ENCODE measurements around the gene COL4A1.
A peak's percentile ranks its signal among the peaks of the same experiment; 100 is the strongest.

Gene COL4A1

DNA sequence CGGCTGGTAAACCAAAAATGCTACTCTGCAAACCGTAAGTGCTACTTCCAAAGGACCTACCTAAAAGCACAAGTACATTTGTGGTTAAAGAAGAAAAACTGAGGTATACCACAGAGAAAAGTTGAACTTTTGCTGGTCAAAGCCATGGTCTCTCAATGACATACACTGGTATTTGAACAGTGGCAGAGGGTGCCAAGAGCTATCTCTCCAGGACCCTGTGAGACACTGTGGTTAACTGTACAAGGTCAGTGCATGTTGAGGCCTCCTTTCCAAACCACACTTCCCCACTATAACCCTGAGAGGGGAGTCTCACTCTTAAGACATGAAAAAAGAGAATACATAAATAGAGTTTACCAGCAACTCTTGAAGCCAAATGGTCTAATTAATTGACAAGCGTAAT lies 49.5 kb downstream of the COL4A1 start:
- DNase-seq (ENCODE audit: low spot score) = no peak
- no peak overlapping the region for H3K4ac ChIP-seq (ENCODE audit: low read length)
- H2BK120ac ChIP-seq (ENCODE audit: low read depth, low read length) = no peak overlapping the region
- no peak overlapping the region for H4K91ac ChIP-seq (ENCODE audit: low read depth, low read length, poor library complexity)
- no peak overlapping the region for H2AFZ ChIP-seq (ENCODE audit: low read length)
- no peak overlapping the region for H2BK15ac ChIP-seq (ENCODE audit: low read length)
- H2BK12ac ChIP-seq (ENCODE audit: low read length) = no peak overlapping the region
- no peak overlapping the region for H3K4me2 ChIP-seq (ENCODE audit: insufficient read depth, low read length, poor library complexity, severe bottlenecking)
- no peak overlapping the region for H3K23ac ChIP-seq (ENCODE audit: low read depth, low read length, poor library complexity)
- no peak overlapping the region for H4K8ac ChIP-seq (ENCODE audit: low read depth, low read length)
- no peak overlapping the region for H2AK5ac ChIP-seq (ENCODE audit: low read depth, low read length)
- H3K9ac ChIP-seq (ENCODE audit: low read depth, low read length, poor library complexity) = no peak overlapping the region
- H3K14ac ChIP-seq (ENCODE audit: low read length) = no peak overlapping the region
- H3K27me3 ChIP-seq (ENCODE audit: control insufficient read depth in 3 of 3, insufficient read depth in 3 of 3, low read depth in 1 of 3, low read length in 3 of 3) = no peaks in the 10 kb centered on the region
- no peak overlapping the region for H3K4me3 ChIP-seq (ENCODE audit: low read length in 2 of 2)
- peaks cover 0 to 1% of the 10 kb centered on the region in 2 donors for H3K36me3 ChIP-seq (replicated peaks in 1 of 2; ENCODE audit: control insufficient read depth in 2 of 2, insufficient read depth in 2 of 2, low read length in 2 of 2)
- H3K9me3 ChIP-seq (replicated peaks in 1 of 2; ENCODE audit: control insufficient read depth in 2 of 2, insufficient read depth in 1 of 2, low read depth in 1 of 2, low read length in 2 of 2) = peaks cover 0 to 2% of the 10 kb centered on the region in 2 donors
- H3K79me1 ChIP-seq (ENCODE audit: low read depth, low read length) = peaks cover 3% of the 10 kb centered on the region
- no CpG with 5 or more reads among the region's 3 CpGs for WGBS, 2 donors (ENCODE audit: extremely low coverage in 2 of 2, insufficient read length in 2 of 2, insufficient replicate concordance in 1 of 2)
- H2BK5ac ChIP-seq (ENCODE audit: low read length) = no peak overlapping the region
- H3K18ac ChIP-seq (ENCODE audit: low read length) = no peak overlapping the region
- H3K27ac ChIP-seq (replicated peaks; ENCODE audit: low read length) = no peak overlapping the region
- H3K4me1 ChIP-seq (ENCODE audit: control insufficient read depth in 2 of 2, insufficient read depth in 1 of 2, low read depth in 1 of 2, low read length in 2 of 2) = peaks cover 4 to 10% of the 10 kb centered on the region in 2 donors

- no peak for DNase-seq (ENCODE audit: low spot score)
- no CpG with 5 or more reads among the region's 18 CpGs for WGBS, 2 donors (ENCODE audit: extremely low coverage in 2 of 2, insufficient read length in 2 of 2, insufficient replicate concordance in 1 of 2)
- Histone ChIP-seq H4K8ac (ENCODE audit: low read depth, low read length) (no peak overlapping the region), H4K91ac (ENCODE audit: low read depth, low read length, poor library complexity) (no peak overlapping the region), H2BK5ac (ENCODE audit: low read length) (no peak overlapping the region), H3K23ac (ENCODE audit: low read depth, low read length, poor library complexity) (no peak overlapping the region), H2AFZ (ENCODE audit: low read length) (no peak overlapping the region), H3K79me1 (ENCODE audit: low read depth, low read length) (peaks cover 1% of the 10 kb centered on the region), H2BK120ac (ENCODE audit: low read depth, low read length) (no peak overlapping the region), H3K4ac (ENCODE audit: low read length) (no peak overlapping the region), H3K4me3 (ENCODE audit: low read length in 2 of 2) (no peak overlapping the region), H3K9ac (ENCODE audit: low read depth, low read length, poor library complexity) (no peak overlapping the region), H2AK5ac (ENCODE audit: low read depth, low read length) (no peak overlapping the region), H3K9me3 (replicated peaks in 1 of 2; ENCODE audit: control insufficient read depth in 2 of 2, insufficient read depth in 1 of 2, low read depth in 1 of 2, low read length in 2 of 2) (peaks cover 0 to 2% of the 10 kb centered on the region in 2 donors), H3K14ac (ENCODE audit: low read length) (no peak overlapping the region), H3K27ac (replicated peaks; ENCODE audit: low read length) (no peak overlapping the region), H2BK15ac (ENCODE audit: low read length) (no peak overlapping the region), H2BK12ac (ENCODE audit: low read length) (no peak overlapping the region), H3K18ac (ENCODE audit: low read length) (no peak overlapping the region), H3K4me1 (ENCODE audit: control insufficient read depth in 2 of 2, insufficient read depth in 1 of 2, low read depth in 1 of 2, low read length in 2 of 2) (peaks cover 0 to 1% of the 10 kb centered on the region in 2 donors), H3K36me3 (replicated peaks in 1 of 2; ENCODE audit: control insufficient read depth in 2 of 2, insufficient read depth in 2 of 2, low read length in 2 of 2) (peaks cover 0 to 1% of the 10 kb centered on the region in 2 donors), H3K4me2 (ENCODE audit: insufficient read depth, low read length, poor library complexity, severe bottlenecking) (no peak overlapping the region), H3K27me3 (ENCODE audit: control insufficient read depth in 3 of 3, insufficient read depth in 3 of 3, low read depth in 1 of 3, low read length in 3 of 3) (no peaks in the 10 kb centered on the region)
These were observed 50.6 kb downstream of the COL4A1 start for GRCh38 chr13:110256126-110256905.

DNA sequence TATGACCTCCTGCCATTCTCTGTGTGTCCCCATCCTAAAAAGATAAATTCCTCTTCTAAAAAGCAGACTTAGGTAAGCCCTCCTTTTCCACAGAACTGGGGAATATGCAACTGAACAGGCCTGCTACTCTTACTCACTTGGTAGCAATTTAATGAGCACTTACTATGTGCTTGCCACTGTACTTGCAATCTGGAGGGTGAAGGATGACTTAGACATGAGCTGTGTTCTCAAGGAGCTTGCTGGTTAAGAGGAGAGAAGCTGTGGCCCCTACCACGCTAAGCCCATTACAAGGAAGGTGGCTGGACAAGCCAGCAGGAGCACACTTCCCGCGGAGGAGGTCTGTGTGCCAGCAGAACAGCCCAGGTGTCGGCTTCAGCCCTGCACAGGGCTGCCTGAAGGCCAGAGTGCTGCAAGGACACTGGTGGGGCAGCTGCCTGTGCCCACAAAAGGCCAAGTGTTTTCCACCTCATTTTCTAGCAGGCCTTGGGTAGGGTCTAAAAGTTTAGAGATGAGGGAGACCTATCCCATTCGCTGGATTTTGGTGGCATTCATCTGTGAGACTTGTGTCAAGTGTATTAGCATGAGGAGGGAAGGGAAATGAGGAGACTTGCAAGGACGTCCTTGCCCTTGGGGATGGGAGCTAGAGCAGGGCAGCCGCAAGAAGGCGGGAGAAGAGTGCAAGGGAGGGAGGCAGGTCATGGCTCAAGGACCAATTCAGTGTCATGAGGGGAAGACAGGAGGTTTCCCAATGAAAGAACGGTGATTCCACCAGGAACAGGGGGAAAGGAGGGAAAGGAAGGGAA lies 52.0 kb downstream of the COL4A1 start:
- no peak overlapping the region for H4K91ac ChIP-seq (ENCODE audit: low read depth, low read length, poor library complexity)
- H3K23ac ChIP-seq (ENCODE audit: low read depth, low read length, poor library complexity) = peak overlapping the region; percentile 70
- no peak overlapping the region for H3K14ac ChIP-seq (ENCODE audit: low read length)
- no peaks in the 10 kb centered on the region for H3K27me3 ChIP-seq (ENCODE audit: control insufficient read depth in 3 of 3, insufficient read depth in 3 of 3, low read depth in 1 of 3, low read length in 3 of 3)
- H2AK5ac ChIP-seq (ENCODE audit: low read depth, low read length) = no peak overlapping the region
- no peaks in the 10 kb centered on the region for H3K9me3 ChIP-seq (replicated peaks in 1 of 2; ENCODE audit: control insufficient read depth in 2 of 2, insufficient read depth in 1 of 2, low read depth in 1 of 2, low read length in 2 of 2)
- no peak overlapping the region for H3K18ac ChIP-seq (ENCODE audit: low read length)
- no peak overlapping the region for H3K27ac ChIP-seq (replicated peaks; ENCODE audit: low read length)
- H3K79me1 ChIP-seq (ENCODE audit: low read depth, low read length) = peaks cover 3% of the 10 kb centered on the region
- no peak overlapping the region for H3K4me2 ChIP-seq (ENCODE audit: insufficient read depth, low read length, poor library complexity, severe bottlenecking)
- H3K4me3 ChIP-seq (ENCODE audit: low read length in 2 of 2) = peak overlapping the region in 1 of 2 donors; percentile 49
- no peaks in the 10 kb centered on the region for H3K36me3 ChIP-seq (replicated peaks in 1 of 2; ENCODE audit: control insufficient read depth in 2 of 2, insufficient read depth in 2 of 2, low read length in 2 of 2)
- peaks cover 0 to 5% of the 10 kb centered on the region in 2 donors for H3K4me1 ChIP-seq (ENCODE audit: control insufficient read depth in 2 of 2, insufficient read depth in 1 of 2, low read depth in 1 of 2, low read length in 2 of 2)
- H2BK120ac ChIP-seq (ENCODE audit: low read depth, low read length) = no peak overlapping the region
- H2BK15ac ChIP-seq (ENCODE audit: low read length) = no peak overlapping the region
- H2BK12ac ChIP-seq (ENCODE audit: low read length) = no peak overlapping the region
- H2AFZ ChIP-seq (ENCODE audit: low read length) = no peak overlapping the region
- H4K8ac ChIP-seq (ENCODE audit: low read depth, low read length) = no peak overlapping the region
- DNase-seq (ENCODE audit: low spot score) = no peak
- H3K9ac ChIP-seq (ENCODE audit: low read depth, low read length, poor library complexity) = no peak overlapping the region
- no peak overlapping the region for H3K4ac ChIP-seq (ENCODE audit: low read length)
- H2BK5ac ChIP-seq (ENCODE audit: low read length) = no peak overlapping the region
- no CpG with 5 or more reads among the region's 9 CpGs for WGBS, 2 donors (ENCODE audit: extremely low coverage in 2 of 2, insufficient read length in 2 of 2, insufficient replicate concordance in 1 of 2)

GRCh38 chr13:110254151-110254679 lies 52.7 kb downstream of the COL4A1 start:
- H3K79me1 ChIP-seq (ENCODE audit: low read depth, low read length) = peaks cover 3% of the 10 kb centered on the region
- H3K27me3 ChIP-seq (ENCODE audit: control insufficient read depth in 3 of 3, insufficient read depth in 3 of 3, low read depth in 1 of 3, low read length in 3 of 3) = no peaks in the 10 kb centered on the region
- H3K4me3 ChIP-seq (ENCODE audit: low read length in 2 of 2) = no peak overlapping the region
- H2AK5ac ChIP-seq (ENCODE audit: low read depth, low read length) = no peak overlapping the region
- H2BK120ac ChIP-seq (ENCODE audit: low read depth, low read length) = no peak overlapping the region
- no peaks in the 10 kb centered on the region for H3K9me3 ChIP-seq (replicated peaks in 1 of 2; ENCODE audit: control insufficient read depth in 2 of 2, insufficient read depth in 1 of 2, low read depth in 1 of 2, low read length in 2 of 2)
- H2BK5ac ChIP-seq (ENCODE audit: low read length) = no peak overlapping the region
- no peak overlapping the region for H3K23ac ChIP-seq (ENCODE audit: low read depth, low read length, poor library complexity)
- no CpG with 5 or more reads among the region's 7 CpGs for WGBS, 2 donors (ENCODE audit: extremely low coverage in 2 of 2, insufficient read length in 2 of 2, insufficient replicate concordance in 1 of 2)
- no peak overlapping the region for H2AFZ ChIP-seq (ENCODE audit: low read length)
- H3K4me1 ChIP-seq (ENCODE audit: control insufficient read depth in 2 of 2, insufficient read depth in 1 of 2, low read depth in 1 of 2, low read length in 2 of 2) = peaks cover 0 to 5% of the 10 kb centered on the region in 2 donors
- no peak overlapping the region for H4K91ac ChIP-seq (ENCODE audit: low read depth, low read length, poor library complexity)
- no peak overlapping the region for H4K8ac ChIP-seq (ENCODE audit: low read depth, low read length)
- no peak overlapping the region for H3K4me2 ChIP-seq (ENCODE audit: insufficient read depth, low read length, poor library complexity, severe bottlenecking)
- H3K14ac ChIP-seq (ENCODE audit: low read length) = no peak overlapping the region
- no peak overlapping the region for H3K4ac ChIP-seq (ENCODE audit: low read length)
- DNase-seq (ENCODE audit: low spot score) = no peak
- no peaks in the 10 kb centered on the region for H3K36me3 ChIP-seq (replicated peaks in 1 of 2; ENCODE audit: control insufficient read depth in 2 of 2, insufficient read depth in 2 of 2, low read length in 2 of 2)
- no peak overlapping the region for H3K27ac ChIP-seq (replicated peaks; ENCODE audit: low read length)
- H3K9ac ChIP-seq (ENCODE audit: low read depth, low read length, poor library complexity) = no peak overlapping the region
- no peak overlapping the region for H3K18ac ChIP-seq (ENCODE audit: low read length)
- H2BK15ac ChIP-seq (ENCODE audit: low read length) = no peak overlapping the region
- no peak overlapping the region for H2BK12ac ChIP-seq (ENCODE audit: low read length)

All from neuronal stem cell (in vitro differentiated cells).